ENCODE results near the gene RRP1. TPM values are rescaled to one million over a fixed set of nuclear protein-coding genes. Genes with fewer than 3 reads are reported as not detected.

The RRP1 gene
- total and polyA plus RNA-seq, 9 of the 15 experiments (the other 6 are each of a cell fraction or from before 2014, with no cell fraction given): 0.89 to 105 (median 51.6) TPM

DNA sequence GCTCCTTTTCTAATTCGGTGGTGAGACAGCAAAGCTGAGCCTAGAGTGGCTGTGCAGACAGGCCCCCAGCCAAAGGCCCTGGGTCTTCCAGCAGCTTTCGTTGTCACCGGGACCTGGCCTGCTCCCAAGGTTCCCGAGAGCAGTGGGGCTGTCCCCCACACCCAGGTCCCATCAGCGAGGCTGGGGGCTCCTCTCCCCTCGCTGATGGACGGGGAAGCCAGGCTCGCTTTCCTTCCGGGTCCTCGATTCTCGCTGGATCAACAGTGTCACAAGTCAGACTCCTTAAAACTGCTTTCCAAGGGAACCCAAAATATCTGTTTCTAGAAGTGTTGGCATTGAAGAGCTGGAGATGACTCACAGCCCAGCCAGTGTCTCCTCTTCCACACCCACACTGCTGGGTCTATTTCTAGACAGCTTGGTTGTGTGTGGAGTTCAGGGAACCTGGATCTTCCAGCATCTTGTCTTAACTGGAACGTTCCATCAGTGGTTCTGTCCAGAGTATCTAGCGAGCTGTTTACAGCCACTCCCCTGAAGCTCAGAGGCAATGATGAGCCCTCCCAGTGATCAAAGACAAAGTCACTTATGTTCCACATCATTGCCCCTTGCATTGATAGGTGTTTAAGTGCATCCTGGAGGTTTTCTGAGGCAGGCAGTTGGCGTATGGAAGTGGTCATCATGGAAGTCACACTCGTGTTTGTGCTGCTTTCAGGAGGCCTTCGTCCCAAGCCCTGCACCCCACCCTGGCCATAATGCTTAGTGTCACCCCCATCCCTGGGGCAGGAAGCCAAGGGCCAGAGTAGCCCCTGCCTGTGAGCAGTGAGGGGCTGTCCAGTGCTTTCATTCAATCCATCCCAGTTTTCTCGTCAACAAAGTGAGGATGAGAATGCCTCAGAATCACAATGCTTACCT, 35.2 kb downstream of the RRP1 start (continued):
- TF ChIP-seq MEIS2 (IDR thresholded peaks at IDR 0.05; ENCODE audit: partially characterized antibody) (no peak), ILF3 (IDR thresholded peaks at IDR 0.05; ENCODE audit: borderline replicate concordance) (no peak), CBFA2T3 (IDR thresholded peaks at IDR 0.05) (peak; percentile 38; the same call in 1 of the 2 replicates), PURB (CRISPR knock-in tag; IDR thresholded peaks at IDR 0.05; ENCODE audit: low read depth) (no peak), ZSCAN29 (IDR thresholded peaks at IDR 0.05) (no peak), PTRF (tag; IDR thresholded peaks at IDR 0.05) (no peak), SIX5 (IDR thresholded peaks at IDR 0.05; ENCODE audit: borderline replicate concordance in 1 of 2, insufficient read depth in 1 of 2, low read depth in 1 of 2, low read length in 2 of 2) (no peak), RBFOX2 (IDR thresholded peaks at IDR 0.05; ENCODE audit: low read depth, low read length) (no peak), ZNF224 (CRISPR knock-in tag; IDR thresholded peaks at IDR 0.05) (no peak), LCOR (CRISPR knock-in tag; IDR thresholded peaks at IDR 0.05) (no peak), HDAC3 (IDR thresholded peaks at IDR 0.05; ENCODE audit: borderline replicate concordance, partially characterized antibody) (no peak), STAG1 (CRISPR knock-in tag; IDR thresholded peaks at IDR 0.05; ENCODE audit: borderline replicate concordance) (no peak), DIDO1 (tag; IDR thresholded peaks at IDR 0.05; ENCODE audit: low read depth) (no peak), YBX1 (IDR thresholded peaks at IDR 0.05) (no peak), GABPB1 (CRISPR knock-in tag; IDR thresholded peaks at IDR 0.05) (no peak), KDM2B (CRISPR knock-in tag; IDR thresholded peaks at IDR 0.05) (no peak), RBM34 (IDR thresholded peaks at IDR 0.05; ENCODE audit: borderline replicate concordance, insufficient read depth, low read length) (no peak), ZNF717 (CRISPR knock-in tag; IDR thresholded peaks at IDR 0.05) (no peak), SMARCA4 (IDR thresholded peaks at IDR 0.05) (peak; percentile 57; the same call in 1 of the 2 replicates), STAT5B (CRISPR knock-in tag; IDR thresholded peaks at IDR 0.05) (no peak), SMAD4 (CRISPR knock-in tag; conservative IDR thresholded peaks at IDR 0.05) (no peak)
- TF ChIP-seq, protein P1, sequence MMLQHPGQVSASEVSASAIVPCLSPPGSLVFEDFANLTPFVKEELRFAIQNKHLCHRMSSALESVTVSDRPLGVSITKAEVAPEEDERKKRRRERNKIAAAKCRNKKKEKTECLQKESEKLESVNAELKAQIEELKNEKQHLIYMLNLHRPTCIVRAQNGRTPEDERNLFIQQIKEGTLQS (IDR thresholded peaks at IDR 0.05): peak; percentile 85
- TF ChIP-seq, protein P1 (CRISPR knock-in tag; conservative IDR thresholded peaks at IDR 0.05): no peak
- TF ChIP-seq, protein P2, sequence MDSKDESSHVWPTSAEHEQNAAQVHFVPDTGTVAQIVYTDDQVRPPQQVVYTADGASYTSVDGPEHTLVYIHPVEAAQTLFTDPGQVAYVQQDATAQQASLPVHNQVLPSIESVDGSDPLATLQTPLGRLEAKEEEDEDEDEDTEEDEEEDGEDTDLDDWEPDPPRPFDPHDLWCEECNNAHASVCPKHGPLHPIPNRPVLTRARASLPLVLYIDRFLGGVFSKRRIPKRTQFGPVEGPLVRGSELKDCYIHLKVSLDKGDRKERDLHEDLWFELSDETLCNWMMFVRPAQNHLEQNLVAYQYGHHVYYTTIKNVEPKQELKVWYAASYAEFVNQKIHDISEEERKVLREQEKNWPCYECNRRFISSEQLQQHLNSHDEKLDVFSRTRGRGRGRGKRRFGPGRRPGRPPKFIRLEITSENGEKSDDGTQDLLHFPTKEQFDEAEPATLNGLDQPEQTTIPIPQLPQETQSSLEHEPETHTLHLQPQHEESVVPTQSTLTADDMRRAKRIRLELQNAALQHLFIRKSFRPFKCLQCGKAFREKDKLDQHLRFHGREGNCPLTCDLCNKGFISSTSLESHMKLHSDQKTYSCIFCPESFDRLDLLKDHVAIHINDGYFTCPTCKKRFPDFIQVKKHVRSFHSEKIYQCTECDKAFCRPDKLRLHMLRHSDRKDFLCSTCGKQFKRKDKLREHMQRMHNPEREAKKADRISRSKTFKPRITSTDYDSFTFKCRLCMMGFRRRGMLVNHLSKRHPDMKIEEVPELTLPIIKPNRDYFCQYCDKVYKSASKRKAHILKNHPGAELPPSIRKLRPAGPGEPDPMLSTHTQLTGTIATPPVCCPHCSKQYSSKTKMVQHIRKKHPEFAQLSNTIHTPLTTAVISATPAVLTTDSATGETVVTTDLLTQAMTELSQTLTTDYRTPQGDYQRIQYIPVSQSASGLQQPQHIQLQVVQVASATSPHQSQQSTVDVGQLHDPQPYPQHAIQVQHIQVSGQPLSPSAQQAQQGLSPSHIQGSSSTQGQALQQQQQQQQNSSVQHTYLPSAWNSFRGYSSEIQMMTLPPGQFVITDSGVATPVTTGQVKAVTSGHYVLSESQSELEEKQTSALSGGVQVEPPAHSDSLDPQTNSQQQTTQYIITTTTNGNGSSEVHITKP (IDR thresholded peaks at IDR 0.05; ENCODE audit: partially characterized antibody): peak; percentile 81
- TF ChIP-seq, protein P3, sequence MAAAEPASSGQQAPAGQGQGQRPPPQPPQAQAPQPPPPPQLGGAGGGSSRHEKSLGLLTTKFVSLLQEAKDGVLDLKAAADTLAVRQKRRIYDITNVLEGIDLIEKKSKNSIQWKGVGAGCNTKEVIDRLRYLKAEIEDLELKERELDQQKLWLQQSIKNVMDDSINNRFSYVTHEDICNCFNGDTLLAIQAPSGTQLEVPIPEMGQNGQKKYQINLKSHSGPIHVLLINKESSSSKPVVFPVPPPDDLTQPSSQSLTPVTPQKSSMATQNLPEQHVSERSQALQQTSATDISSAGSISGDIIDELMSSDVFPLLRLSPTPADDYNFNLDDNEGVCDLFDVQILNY (CRISPR knock-in tag; IDR thresholded peaks at IDR 0.05): no peak

Data from K562 (cell line).